Mesendoderm (in vitro differentiated cells): ENCODE data around the gene RETN.

Source experiments
- DNase-seq: peaks from one replicate; pipeline ENCODE4 v3.0.0; 2013
- H2AK5ac ChIP-seq: 2 replicates; pipeline ENCODE4 v1.6.1; 2013; ENCODE audit warnings: low read length, inconsistent platforms
- H2BK120ac ChIP-seq: 2 replicates; pipeline ENCODE4 v1.6.1; 2013; ENCODE audit warnings: low read depth, mild to moderate bottlenecking, low read length, moderate library complexity, mixed read lengths
- H2BK15ac ChIP-seq: replicated peaks from 2 replicates; pipeline ENCODE4 v1.6.1; 2013; ENCODE audit warnings: low read depth, mild to moderate bottlenecking, moderate library complexity
- H2BK5ac ChIP-seq: 2 replicates; pipeline ENCODE4 v1.6.1; 2013; ENCODE audit warnings: low read length, inconsistent platforms
- H3K18ac ChIP-seq: 2 replicates; pipeline ENCODE4 v1.6.1; 2013; ENCODE audit warnings: mild to moderate bottlenecking, low read length, mixed read lengths
- H3K23ac ChIP-seq: one replicate; pipeline ENCODE4 v1.6.1; 2013; ENCODE audit warnings: low read length
- H3K27ac ChIP-seq: 2 replicates; pipeline ENCODE4 v1.5.1; 2013; ENCODE audit warnings: low read depth, mild to moderate bottlenecking, inconsistent platforms, low read length, moderate library complexity
- H3K27me3 ChIP-seq: 2 replicates; pipeline ENCODE4 v1.6.1; 2013; ENCODE audit warnings: low read length, control low read depth, mild to moderate bottlenecking, inconsistent platforms; ENCODE audit not compliant: insufficient read depth, poor library complexity
- H3K36me3 ChIP-seq: 2 replicates; pipeline ENCODE4 v1.6.1; 2013; ENCODE audit warnings: low read length, inconsistent platforms; ENCODE audit not compliant: control insufficient read depth, insufficient read depth
- H3K4ac ChIP-seq: one replicate; pipeline ENCODE4 v1.6.1; 2013; ENCODE audit warnings: low read depth, mild to moderate bottlenecking, low read length, moderate library complexity
- H3K4me1 ChIP-seq: 2 replicates; pipeline ENCODE4 v1.6.1; 2013; ENCODE audit warnings: low read depth, low read length, inconsistent platforms; ENCODE audit not compliant: control insufficient read depth
- H3K4me2 ChIP-seq: 2 replicates; pipeline ENCODE4 v1.6.1; 2013; ENCODE audit warnings: low read length
- H3K4me3 ChIP-seq: 2 replicates; pipeline ENCODE4 v1.5.1; 2013; ENCODE audit warnings: mild to moderate bottlenecking, low read length
- H3K56ac ChIP-seq: one replicate; pipeline ENCODE4 v1.6.1; 2013; ENCODE audit warnings: low read length
- H3K79me1 ChIP-seq: 2 replicates; pipeline ENCODE4 v1.6.1; 2013; ENCODE audit warnings: low read length, inconsistent platforms
- H3K79me2 ChIP-seq: 2 replicates; pipeline ENCODE4 v1.6.1; 2013; ENCODE audit warnings: mild to moderate bottlenecking, low read length; ENCODE audit not compliant: control insufficient read depth, insufficient read depth
- H3K9ac ChIP-seq: 2 replicates; pipeline ENCODE4 v1.6.1; 2013; ENCODE audit warnings: low read length, inconsistent platforms
- H4K5ac ChIP-seq: one replicate; pipeline ENCODE4 v1.6.1; 2013; ENCODE audit warnings: low read length
- H4K8ac ChIP-seq: one replicate; pipeline ENCODE4 v1.6.1; 2013; ENCODE audit warnings: low read depth, mild to moderate bottlenecking, control low read depth, low read length, moderate library complexity
- WGBS: extraction: QIAGEN DNeasy Blood & Tissue Kit; methylation state at CpG from one replicate; pipeline ENCODE4 v1.1.7; 2013; ENCODE audit warnings: low lambda C conversion rate, missing lambda C conversion rate; ENCODE audit not compliant: insufficient coverage; ENCODE audit errors: extremely low coverage; 5-methylcytosine and 5-hydroxymethylcytosine counted together

RETN gene

DNA sequence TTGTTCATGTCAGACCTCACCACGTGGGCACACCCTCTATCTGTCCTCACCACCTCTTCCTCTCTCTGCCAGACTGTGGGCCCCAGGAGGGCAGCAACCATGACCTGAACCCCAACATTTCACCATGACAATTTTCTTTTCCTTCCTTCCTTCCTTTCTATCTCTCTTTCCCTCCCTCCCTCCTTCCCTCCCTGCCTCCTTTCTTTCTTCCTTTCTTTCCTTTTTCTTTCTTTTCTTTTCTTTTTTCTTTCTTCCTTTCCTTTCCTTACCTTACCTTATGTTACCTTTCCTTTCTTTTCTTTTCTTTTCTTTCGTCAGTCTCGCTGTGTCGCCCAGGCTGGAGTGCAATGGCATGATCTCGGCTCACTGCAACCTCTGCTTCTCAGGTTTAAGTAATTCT, 41.8 kb downstream of the RETN start:
- no peak overlapping the region for H2AK5ac ChIP-seq
- no peak overlapping the region for H3K27ac ChIP-seq
- H3K27me3 ChIP-seq: no peaks in the 10 kb centered on the region
- H3K79me2 ChIP-seq: no peaks in the 10 kb centered on the region
- no peak overlapping the region for H4K8ac ChIP-seq
- H3K4me1 ChIP-seq: no peaks in the 10 kb centered on the region
- H4K5ac ChIP-seq: no peak overlapping the region
- H3K36me3 ChIP-seq: no peaks in the 10 kb centered on the region
- no peak overlapping the region for H3K4ac ChIP-seq
- no peak overlapping the region for H3K23ac ChIP-seq
- H3K56ac ChIP-seq: no peak overlapping the region
- no peak for DNase-seq
- WGBS: no CpG with 5 or more reads among the region's 5 CpGs
- no peak overlapping the region for H2BK5ac ChIP-seq
- no peak overlapping the region for H2BK120ac ChIP-seq
- no peaks in the 10 kb centered on the region for H3K79me1 ChIP-seq
- no peak overlapping the region for H3K4me3 ChIP-seq
- no peak overlapping the region for H3K18ac ChIP-seq
- H3K9ac ChIP-seq: no peak overlapping the region
- H3K4me2 ChIP-seq: no peak overlapping the region
- H2BK15ac ChIP-seq: no peak overlapping the region

DNA sequence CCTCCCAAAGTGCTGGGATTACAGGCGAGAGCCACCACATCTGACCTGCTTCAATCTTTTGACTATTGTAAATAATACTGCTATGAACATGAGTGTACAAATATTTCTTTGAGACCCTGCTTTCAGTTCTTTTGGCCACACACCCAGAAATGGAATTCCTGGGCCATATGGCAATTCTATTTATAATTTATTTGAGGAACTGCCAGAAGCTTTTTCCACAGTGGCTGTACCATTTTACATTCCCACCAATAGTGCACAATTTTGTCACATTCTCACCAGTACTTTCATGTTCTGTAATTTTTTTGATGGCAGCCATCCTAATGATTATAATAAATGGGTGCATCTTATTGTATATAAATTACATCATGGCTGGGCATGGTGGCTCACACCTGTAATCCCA, 46.8 kb downstream of the RETN start:
- Histone ChIP-seq H3K4me3 (no peak overlapping the region), H3K18ac (no peak overlapping the region), H3K4ac (no peak overlapping the region), H2BK15ac (no peak overlapping the region), H4K8ac (no peak overlapping the region), H3K4me1 (no peaks in the 10 kb centered on the region), H3K36me3 (no peaks in the 10 kb centered on the region), H3K79me2 (no peaks in the 10 kb centered on the region), H4K5ac (no peak overlapping the region), H3K9ac (no peak overlapping the region), H3K27ac (no peak overlapping the region), H3K27me3 (no peaks in the 10 kb centered on the region), H3K23ac (no peak overlapping the region), H3K4me2 (no peak overlapping the region), H3K56ac (no peak overlapping the region), H2BK5ac (no peak overlapping the region), H3K79me1 (no peaks in the 10 kb centered on the region), H2BK120ac (no peak overlapping the region), H2AK5ac (no peak overlapping the region)
- no peak for DNase-seq
- no CpG with 5 or more reads among the region's 1 CpG for WGBS

DNA sequence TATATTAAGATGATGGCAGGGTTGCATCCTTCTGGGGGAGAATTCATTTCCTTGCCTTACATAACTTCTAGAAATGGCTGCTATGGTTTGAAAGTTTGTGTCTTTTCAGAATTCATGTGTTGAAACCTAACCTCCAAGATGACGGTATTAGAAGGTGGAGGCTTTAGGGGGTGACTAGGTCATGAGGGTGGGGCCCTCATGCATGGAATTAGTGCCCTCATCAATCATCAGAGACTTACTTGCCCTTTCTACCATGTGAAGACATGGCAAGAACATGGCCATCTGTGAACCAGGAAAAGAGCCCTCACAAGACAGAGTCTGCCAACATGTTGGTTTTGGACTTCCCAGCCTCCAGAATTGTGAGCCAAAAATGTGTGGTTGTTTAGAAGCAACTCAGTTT, 47.9 kb downstream of the RETN start:
- no peaks in the 10 kb centered on the region for H3K27me3 ChIP-seq

DNA sequence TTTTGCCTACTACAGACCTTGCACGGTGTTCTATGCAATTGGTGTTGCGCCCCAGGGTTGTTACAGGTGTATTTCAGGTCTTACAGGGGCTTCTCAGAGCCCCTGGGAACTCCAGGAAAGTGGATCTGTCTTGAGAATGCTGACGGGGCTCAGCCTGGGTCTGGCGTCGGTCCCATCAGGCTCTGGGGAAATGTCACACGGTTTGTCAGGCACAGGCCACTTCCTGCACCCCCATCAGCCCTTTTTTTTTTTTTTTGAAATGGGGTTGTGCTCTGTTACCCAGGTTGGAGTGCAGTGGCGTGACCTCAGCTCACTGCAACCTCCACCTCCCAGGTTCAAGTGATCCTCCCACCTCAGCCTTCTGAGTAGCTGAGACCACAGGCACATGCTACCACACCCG, 49.8 kb downstream of the RETN start:
- Histone ChIP-seq H3K9ac (no peak overlapping the region), H4K8ac (no peak overlapping the region), H3K4me2 (no peak overlapping the region), H4K5ac (no peak overlapping the region), H3K4me1 (no peaks in the 10 kb centered on the region), H2AK5ac (no peak overlapping the region), H2BK120ac (no peak overlapping the region), H3K36me3 (no peaks in the 10 kb centered on the region), H3K56ac (no peak overlapping the region), H3K27ac (no peak overlapping the region), H3K79me2 (no peaks in the 10 kb centered on the region), H2BK15ac (no peak overlapping the region), H3K79me1 (no peaks in the 10 kb centered on the region), H2BK5ac (no peak overlapping the region), H3K4me3 (no peak overlapping the region), H3K18ac (no peak overlapping the region), H3K27me3 (no peaks in the 10 kb centered on the region), H3K23ac (no peak overlapping the region), H3K4ac (no peak overlapping the region)
- DNase-seq: no peak
- no CpG with 5 or more reads among the region's 8 CpGs for WGBS

More for the DNA sequence above, 47.9 kb downstream of the RETN start:
- no peaks in the 10 kb centered on the region for H3K79me2 ChIP-seq
- no peak overlapping the region for H3K27ac ChIP-seq
- H2BK120ac ChIP-seq: no peak overlapping the region
- WGBS: no CpG with 5 or more reads among the region's 1 CpG
- no peak overlapping the region for H2AK5ac ChIP-seq
- H3K56ac ChIP-seq: no peak overlapping the region
- no peak overlapping the region for H3K4me3 ChIP-seq
- H4K5ac ChIP-seq: no peak overlapping the region
- no peak overlapping the region for H2BK15ac ChIP-seq
- no peak overlapping the region for H3K4me2 ChIP-seq
- H3K18ac ChIP-seq: no peak overlapping the region
- no peak overlapping the region for H3K9ac ChIP-seq
- H3K36me3 ChIP-seq: no peaks in the 10 kb centered on the region
- H3K4me1 ChIP-seq: no peaks in the 10 kb centered on the region
- H3K23ac ChIP-seq: no peak overlapping the region
- H3K79me1 ChIP-seq: no peaks in the 10 kb centered on the region
- no peak overlapping the region for H2BK5ac ChIP-seq
- H3K4ac ChIP-seq: no peak overlapping the region
- DNase-seq: no peak
- no peak overlapping the region for H4K8ac ChIP-seq
